Gastroesophageal sphincter (tissue), 3 donors: ENCODE data around the gene FRMD3.

Experiments used
- CTCF ChIP-seq, 4 experiments: fragments of 200-600 bp in 2 of 4; fragments of 450-650 bp in 2 of 4; sonication (generic) in 1 of 4; IDR thresholded peaks; one replicate each; pipeline ENCODE4 v1.5.1; 2017 to 2019; ENCODE audit warnings: antibody characterized with exemption in 4 of 4, mild to moderate bottlenecking in 2 of 4, moderate library complexity in 2 of 4
- POLR2A ChIP-seq, 2 donors: fragments of 450-650 bp; IDR thresholded peaks; one replicate each; pipeline ENCODE4 v1.6.1; 2017; ENCODE audit warnings: antibody characterized with exemption in 2 of 2, mild to moderate bottlenecking in 2 of 2, moderate library complexity in 1 of 2
- POLR2AphosphoS5 ChIP-seq: sonication (generic); formaldehyde crosslinking; IDR thresholded peaks from one replicate; pipeline ENCODE4 v1.6.1; 2017; ENCODE audit warnings: antibody characterized with exemption

- TF ChIP-seq POLR2A (IDR thresholded peaks at IDR 0.05) (no peak), CTCF (IDR thresholded peaks at IDR 0.05) (no peak), POLR2AphosphoS5 (no peak)
Observed at GRCh38 chr9:83479765-83480164, 58.4 kb downstream of the FRMD3 start.
